ENCODE data around the gene CREB3L2.
"Not testable (repeated sequence)": the region's sequence is repeated elsewhere in the genome, so short reads cannot be mapped to it uniquely, and the experiment has no call there.

Gene CREB3L2

GRCh38 chr7:137969828-137970227 is 32.1 kb downstream of the CREB3L2 start:
- no peak for TF ChIP-seq CTCF (IDR thresholded peaks at IDR 0.05; ENCODE audit: borderline replicate concordance, control extremely low read depth, extremely low read depth, insufficient read depth, missing control alignments)
- DNase-seq (ENCODE audit: low spot score), result no peak
- in situ Hi-C loops (cut with MboI; ENCODE audit: low sequenced_read_pairs, unreplicated experiment), result no loop called here

DNA sequence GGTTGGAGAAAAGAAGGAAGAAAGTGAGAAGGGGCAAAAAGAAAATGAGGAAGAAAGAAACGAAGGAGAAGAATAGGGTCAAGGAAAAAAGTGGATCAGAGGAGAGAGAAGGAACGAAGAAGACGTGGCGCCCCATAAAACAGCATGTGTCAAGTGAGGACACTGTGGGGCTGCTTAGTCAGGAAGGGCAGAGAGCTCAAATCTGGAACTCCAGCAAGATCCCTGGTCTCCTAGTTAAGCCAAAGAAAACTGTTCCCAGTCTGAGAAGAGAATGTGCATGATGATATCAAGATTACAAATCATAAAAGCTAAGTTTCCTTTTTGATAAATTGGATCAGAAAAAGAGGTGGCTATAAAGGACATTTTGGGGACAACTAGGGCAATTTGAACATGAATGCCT is 33.0 kb downstream of the CREB3L2 start:
- in situ Hi-C loops (cut with MboI; ENCODE audit: low sequenced_read_pairs, unreplicated experiment), result no loop called here
- no peak for DNase-seq (ENCODE audit: low spot score)
- TF ChIP-seq CTCF (IDR thresholded peaks at IDR 0.05; ENCODE audit: borderline replicate concordance, control extremely low read depth, extremely low read depth, insufficient read depth, missing control alignments), result no peak

GRCh38 chr7:137968339-137968738 is 33.5 kb downstream of the CREB3L2 start:
- DNase-seq (ENCODE audit: low spot score); in situ Hi-C loops (cut with MboI; ENCODE audit: low sequenced_read_pairs, unreplicated experiment): not testable (repeated sequence)

DNA sequence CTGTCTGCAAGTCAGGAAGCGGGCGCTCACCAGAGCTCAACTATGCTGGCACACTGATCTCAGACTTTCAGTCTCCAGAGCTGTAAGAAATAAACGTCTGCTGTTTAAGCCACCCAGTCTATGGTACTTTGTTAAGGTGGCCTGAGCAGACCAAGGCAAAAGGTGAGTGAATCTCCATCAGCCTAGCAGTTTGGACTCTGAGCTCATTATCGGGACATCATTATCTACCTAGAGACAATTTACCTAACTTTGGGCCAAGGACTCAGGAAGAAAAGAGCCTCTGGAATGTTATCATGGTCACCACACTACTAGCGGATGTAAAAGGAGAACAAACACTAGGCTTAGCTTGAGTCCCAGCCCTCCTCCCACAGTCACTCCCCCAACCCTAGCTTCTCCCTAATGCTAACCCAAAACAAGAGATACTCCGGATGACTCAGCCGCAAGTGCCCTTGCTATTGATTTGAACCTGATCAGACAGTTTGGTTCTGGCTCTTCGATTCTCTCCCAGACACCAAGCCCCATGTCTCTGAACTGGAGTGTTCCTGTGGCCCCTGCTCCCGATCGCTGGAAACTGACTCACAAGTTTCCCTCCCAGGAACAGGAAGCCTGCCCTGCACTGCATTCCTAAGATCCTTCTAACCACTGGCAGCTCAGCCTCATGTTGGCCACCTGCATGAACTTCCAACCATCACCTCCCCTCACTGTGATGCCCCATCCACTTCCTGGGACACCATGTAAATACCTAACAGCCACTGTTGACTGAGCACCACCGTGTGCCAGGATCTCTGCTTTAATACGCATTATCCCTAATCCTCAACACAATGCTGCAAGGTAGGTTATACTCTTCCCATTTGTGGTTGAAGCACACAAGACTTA is 34.5 kb downstream of the CREB3L2 start:
- in situ Hi-C loops (cut with MboI; ENCODE audit: low sequenced_read_pairs, unreplicated experiment), result no loop called here
- no peak for DNase-seq (ENCODE audit: low spot score)
- TF ChIP-seq CTCF (IDR thresholded peaks at IDR 0.05; ENCODE audit: borderline replicate concordance, control extremely low read depth, extremely low read depth, insufficient read depth, missing control alignments), result no peak

DNA sequence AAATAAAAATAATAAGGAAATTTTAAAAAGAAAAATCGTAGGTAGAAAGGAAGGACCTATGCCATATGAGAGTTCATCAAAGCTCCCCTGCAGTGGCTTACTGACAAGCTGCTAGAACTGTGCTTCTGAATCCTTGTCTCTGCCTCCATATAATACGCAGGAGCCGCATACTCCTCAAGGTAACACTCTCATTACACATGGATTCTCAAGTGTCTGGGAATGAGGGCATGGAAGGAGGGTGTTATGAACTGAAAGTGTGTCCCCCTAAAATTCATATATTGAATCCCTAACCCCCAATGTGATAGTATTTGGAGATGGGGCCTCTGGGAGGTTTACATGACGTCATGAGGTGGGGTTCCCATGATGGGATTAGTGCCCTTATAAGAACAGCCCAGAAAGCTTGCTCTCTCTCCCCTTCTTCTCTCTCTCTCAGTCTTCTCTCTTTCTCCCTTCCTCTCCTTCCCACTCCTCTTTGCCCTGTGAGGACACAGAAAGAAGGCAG is 35.2 kb downstream of the CREB3L2 start:
- TF ChIP-seq CTCF (IDR thresholded peaks at IDR 0.05; ENCODE audit: borderline replicate concordance, control extremely low read depth, extremely low read depth, insufficient read depth, missing control alignments), result no peak
- no peak for DNase-seq (ENCODE audit: low spot score)
- in situ Hi-C loops (cut with MboI; ENCODE audit: low sequenced_read_pairs, unreplicated experiment), result no loop called here

GRCh38 chr7:137965942-137966640 is 35.8 kb downstream of the CREB3L2 start:
- in situ Hi-C loops (cut with MboI; ENCODE audit: low sequenced_read_pairs, unreplicated experiment), result no loop called here
- DNase-seq (ENCODE audit: low spot score), result no peak
- no peak for TF ChIP-seq CTCF (IDR thresholded peaks at IDR 0.05; ENCODE audit: borderline replicate concordance, control extremely low read depth, extremely low read depth, insufficient read depth, missing control alignments)

Data from GM13976 (cell line).